ENCODE data around the gene HAAO. TPM values are rescaled to one million over a fixed set of nuclear protein-coding genes. Genes with fewer than 3 reads are reported as not detected.
"Not testable (repeated sequence)": the region's sequence is repeated elsewhere in the genome, so short reads cannot be mapped to it uniquely, and the experiment has no call there.

Gene HAAO
- total RNA-seq, 2 experiments from 2014 or later = 0.17 to 0.38 TPM

DNA sequence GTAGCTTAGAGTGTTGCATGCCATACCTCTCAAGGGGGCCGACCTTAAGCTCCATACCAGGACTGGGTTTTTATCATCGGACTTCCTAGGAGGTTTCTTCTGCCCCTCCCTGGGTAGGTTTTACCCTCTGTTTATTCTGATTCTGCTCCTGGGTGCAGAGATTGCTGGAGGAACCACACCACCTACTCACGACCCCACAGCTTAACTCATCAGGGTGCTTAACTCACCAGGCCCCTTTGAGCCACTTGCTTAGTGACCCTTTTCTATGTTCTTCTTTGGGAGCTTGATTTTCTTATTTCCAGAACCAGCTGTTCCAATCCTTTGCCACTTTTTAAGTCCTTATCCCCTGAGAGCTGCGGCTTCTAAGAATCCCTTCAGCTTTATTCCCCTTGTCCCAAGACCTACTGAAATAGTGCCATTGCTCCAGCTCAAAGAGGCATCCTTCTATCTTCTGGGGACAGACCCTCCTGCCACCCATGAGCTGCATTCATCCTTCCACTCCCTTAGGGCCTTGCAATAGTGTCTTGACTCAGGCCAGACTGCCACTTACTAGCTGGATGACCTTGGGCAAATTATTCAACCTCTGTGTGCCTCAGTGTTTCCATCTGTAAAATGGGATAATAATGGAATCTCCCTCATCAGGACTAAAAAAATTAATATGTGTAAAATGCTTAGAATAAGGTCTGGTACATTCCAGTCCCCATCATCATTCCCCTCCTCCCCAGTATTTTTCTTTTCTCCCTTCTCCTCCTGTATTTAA, 34.2 kb downstream of the HAAO start:
- POLR2A ChIA-PET = no interaction called here
- CTCF ChIA-PET = no interaction called here

DNA sequence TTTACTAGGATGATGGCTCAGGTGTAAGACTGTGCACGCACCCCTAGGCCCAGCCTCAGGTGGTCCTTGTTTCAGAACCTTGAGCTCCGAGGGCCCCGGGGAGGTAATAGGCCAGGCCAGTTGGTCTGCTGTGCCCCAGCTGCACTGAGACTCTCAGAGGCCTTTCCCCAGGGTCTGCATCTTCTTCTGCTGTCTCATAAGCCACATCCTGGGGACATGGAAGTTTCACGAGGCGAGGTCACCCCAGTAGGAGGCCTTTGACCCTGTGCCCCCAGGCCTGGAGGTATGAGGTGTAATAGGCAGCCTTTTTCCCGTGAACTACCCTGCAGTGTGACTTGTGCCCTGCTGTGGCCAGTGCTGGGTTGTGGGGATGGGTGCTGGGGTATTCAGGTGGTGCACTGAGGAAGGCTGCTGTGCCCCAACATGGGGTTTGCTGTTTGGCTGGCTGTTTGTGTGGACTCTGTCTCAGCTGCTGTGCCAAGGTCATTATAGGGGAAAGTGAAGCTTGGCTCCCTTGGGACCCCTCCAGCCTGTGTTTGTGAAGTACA, 35.3 kb downstream of the HAAO start:
- CTCF ChIA-PET = no interaction called here
- POLR2A ChIA-PET = no interaction called here

DNA sequence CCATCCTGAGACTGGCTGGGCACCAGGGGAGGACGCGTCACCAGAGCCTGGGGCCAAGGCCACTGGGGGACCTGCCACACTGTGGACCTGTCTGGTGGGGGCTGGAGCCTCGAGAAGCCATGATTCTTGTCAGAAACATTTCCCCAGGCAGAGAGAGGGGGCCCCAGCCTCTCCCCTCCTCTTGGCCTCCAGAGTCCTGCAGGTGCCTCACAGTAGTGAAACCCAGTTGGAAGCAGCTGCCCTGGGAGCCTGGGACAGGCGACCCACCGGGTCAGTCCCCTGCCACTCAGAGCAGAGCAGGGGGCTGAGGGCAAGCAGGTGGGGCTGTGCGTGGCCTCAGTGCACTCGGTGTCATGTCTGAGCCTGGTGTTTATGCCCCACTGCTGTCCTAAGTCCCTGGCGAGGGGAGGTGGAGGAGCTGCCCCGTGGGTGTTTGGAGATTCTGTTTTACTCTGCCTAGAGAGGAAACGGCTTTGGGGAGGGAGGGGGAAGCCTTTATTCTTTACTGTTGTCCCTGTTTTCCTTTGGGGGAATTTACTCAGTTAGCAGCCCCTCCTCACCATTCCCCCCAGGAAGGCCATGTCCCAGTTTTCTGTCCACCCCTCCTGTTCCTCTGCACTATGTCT, 36.1 kb downstream of the HAAO start:
- CTCF ChIA-PET = no interaction called here
- POLR2A ChIA-PET = no interaction called here

DNA sequence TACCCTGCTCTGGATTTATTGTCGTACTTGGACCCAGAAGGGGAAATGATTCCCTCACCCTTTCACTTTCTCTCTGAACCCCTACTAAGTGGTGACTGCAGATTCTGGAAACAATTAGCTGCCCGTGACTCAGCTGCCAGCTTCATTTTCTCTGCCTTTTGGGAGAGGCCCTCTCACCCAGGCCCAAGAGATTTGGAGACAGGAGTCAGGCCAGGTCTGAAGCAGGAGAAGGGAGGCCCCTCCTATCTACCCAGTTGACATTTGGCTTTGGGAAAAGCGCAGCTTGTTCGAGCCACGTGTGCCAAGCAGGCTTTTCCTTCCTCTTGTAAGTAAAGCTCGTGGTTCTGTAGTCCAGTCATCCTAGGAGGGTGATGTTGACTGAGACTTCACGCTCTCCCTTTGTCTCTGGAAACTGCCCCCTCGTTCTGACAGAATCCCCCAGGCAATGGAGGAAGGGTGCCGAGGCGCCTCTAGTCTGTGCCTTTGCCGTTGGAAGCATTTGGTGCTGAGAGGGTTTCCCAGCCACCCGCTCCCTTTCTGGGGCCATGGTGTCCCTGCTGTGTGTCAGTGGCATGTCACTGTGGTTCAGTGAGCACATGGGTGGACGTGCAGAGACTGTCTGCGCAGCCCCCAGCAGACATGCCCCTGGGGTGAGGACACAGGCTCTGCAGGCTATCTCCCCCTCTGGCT, 37.0 kb downstream of the HAAO start:
- ChIA-PET POLR2A (interaction anchor here (0.6 kb wide), 2 partner anchors 11 to 14 kb away, joined by 3 to 4 read pairs; no protein-coding TSS in a partner anchor), CTCF (no interaction called here)

DNA sequence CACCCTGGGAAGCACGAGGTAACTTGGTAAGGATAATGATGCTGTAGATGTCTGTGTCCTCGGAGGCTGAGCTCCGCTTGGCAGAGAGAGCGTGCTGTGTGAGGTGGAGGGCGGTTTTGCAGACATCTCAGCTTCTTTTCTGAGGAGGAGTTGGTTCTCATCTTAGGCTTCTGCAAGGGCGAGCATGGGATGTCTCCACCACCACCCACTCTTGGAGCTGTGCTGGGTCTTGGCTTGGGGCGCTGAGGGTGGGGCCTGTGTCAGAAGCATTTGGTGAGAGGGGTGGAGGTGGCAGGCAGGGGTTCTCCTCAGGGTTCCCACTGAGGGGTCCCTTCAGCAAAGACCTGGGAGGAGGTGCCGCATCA, 37.6 kb downstream of the HAAO start:
- ChIA-PET POLR2A (interaction anchor here (0.6 kb wide), 1 partner anchor 12 kb away, joined by 4 read pairs; no protein-coding TSS in a partner anchor), CTCF (no interaction called here)

DNA sequence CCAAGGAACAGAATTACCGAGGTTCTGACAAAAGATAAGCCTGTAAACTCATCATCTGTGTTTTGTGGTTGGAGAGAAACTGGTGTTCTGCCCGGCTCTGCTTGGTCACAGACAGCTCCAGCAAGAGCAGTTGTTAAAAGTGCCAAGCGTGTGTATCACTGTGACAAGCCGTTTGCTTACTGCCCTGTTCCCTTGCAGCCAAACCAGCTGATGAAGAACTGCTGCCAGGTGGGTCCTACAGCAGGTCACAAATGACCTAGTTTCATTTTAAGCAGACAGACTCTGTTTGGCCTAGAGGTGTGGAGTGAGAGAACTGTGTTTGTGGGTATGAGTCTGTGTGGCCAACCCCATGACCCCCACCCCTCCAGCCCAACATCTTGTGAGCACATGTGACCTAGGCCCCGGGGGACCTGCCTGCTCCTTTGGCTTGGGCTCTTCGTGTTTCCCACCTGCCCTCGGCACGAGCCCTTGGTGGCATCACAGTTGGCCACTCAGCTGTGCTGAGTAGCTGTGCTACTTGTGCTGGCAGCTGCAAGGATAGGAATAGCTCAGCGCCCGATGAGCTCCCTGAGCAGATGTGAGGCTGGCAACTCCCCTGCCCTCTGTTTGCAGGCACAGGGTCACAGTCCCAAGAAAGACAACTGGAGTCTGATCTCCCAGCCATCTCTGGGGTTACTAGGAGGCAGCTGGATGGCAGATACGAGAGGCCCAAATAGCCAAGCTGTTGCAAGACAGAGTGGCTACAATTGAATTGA, 38.2 kb downstream of the HAAO start:
- ChIA-PET POLR2A (no interaction called here), CTCF (no interaction called here)

DNA sequence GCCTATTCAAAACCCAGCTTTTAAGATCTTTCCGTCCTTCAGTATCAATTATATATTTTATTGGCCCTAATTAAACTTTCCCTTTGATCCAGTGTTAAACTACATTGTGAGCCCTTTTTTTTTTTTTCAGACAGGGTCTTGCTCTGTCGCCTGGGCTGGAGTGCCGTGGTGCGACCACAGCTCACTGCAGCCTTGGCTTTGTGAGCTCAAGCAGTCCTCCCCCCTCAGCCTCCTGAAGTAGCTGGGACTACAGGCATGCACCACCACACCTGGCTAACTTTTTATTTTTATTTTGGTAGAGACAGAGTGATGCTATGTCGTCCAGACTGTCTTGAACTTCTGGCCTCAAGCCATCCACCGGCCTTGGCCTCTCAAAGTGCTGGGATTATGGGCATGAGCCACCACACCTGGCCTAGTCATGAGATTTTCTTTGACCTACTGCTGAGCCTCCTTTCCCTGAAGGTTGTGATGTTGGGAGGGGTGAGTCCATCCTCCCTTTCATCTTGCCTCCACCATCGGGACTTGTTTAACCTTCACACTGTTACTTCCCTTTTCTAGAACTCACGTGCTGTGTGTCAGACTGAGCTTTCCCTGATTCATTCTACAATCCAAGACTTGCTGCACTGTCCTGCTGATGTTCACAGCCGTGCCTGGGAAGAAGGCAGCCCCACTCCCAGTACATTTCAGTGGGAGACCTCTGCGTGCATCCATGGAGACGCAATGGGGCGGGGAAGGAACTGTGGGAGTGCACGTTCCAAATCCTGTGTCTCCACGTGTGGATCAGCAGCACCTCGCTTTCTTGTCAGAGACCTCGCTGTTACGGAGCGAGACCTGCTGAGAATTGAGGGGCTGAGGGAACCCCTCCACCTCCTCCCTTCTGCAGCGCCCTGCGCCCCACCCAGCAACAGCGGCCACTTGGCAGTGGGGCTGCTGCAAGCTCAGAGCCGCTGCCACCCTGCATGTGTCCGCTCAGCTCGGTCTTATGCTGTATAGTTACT, 39.3 kb downstream of the HAAO start:
- ChIA-PET POLR2A (no interaction called here), CTCF (interaction anchor here (0.6 to 1.4 kb wide), 2 partner anchors 10 to 24 kb away, joined by 3 read pairs; no protein-coding TSS in a partner anchor)

DNA sequence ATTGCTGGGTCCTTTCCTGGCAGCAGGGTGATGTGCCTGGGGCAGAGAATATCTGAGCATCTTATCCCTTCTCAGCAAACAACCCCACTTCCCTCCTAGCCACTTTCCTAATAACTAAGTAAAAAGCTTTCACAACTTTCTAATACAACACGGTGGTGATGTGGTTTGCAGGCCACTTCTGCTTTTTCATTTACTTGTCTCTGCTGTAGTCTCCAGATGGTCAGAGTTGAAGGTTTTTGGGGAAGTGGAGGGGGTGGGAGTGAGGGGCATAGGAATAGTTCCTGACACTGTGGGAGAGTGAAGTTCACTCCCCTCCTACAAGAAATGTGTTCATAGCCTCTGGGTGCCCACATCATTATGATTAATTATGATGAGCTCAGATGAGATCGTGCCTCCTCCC, 40.1 kb downstream of the HAAO start:
- ChIA-PET CTCF (interaction anchor here (1.4 kb wide), 1 partner anchor 10 kb away, joined by 3 read pairs; no protein-coding TSS in a partner anchor), POLR2A (no interaction called here)

DNA sequence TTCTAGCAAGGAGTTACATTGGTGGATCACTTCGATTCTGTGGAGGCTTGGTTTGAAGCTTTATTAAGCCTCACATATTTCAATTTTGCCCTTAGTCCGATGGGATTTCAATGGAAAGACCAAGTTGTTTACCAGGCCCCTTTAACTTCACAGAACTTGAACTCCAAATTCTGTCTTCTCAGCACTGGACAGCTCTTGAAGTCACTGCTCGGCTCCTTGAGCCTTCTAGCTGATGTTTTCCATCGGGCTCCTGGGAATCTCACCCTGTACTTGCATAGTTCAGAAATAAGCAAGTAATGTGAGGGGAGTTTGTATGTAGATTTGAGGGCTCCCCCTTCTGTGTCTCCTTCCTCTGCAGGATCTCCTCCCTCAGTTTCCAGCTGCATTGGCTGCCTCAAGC, 43.5 kb downstream of the HAAO start:
- ChIA-PET CTCF (no interaction called here), POLR2A (no interaction called here)

DNA sequence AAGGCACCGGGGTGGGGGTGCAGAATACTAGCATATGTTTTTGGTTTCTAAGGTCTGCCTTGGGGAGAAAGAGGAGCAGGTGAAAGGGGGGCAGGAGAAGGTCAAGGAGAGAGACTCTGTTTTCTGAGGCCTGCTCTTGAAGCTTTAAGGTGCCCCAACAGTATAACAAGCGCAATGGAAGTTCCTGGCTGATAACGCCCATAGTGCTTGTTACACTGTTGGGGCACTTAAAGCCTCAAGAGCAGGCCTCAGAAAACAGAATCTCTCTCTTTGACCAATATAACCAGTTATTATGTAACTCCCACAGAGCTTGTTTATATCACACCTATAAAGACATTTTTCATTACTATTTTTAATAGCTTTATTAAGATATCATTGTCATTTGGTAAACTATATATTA, 45.0 kb downstream of the HAAO start:
- ChIA-PET POLR2A (no interaction called here), CTCF (no interaction called here)

DNA sequence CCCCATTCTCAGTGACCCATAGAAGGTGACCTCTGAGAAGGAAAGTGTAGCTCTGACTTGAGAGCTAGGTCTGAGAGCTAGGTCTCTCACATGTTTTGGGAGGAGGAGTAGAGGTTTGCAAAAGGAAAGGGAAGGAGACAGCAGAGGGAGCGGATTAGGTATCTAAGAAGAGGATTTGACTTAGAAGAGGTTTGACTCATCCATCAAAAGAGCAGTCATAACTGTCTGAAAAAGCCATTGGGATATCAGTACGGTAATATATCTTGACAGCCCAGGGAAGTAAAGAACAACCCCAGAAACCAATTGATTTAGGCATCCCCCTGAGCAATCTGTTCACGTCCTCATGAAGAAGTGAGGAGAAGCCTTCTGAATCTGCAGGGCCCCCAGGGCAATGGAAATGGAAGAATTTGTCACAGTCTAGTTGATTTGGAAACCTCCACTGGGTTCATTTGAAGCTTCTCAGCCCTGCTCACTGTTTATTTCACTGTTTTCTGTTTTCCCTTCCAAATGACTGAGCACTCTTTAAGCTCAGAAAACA, 47.8 kb downstream of the HAAO start:
- ChIA-PET CTCF (interaction anchor here (0.9 kb wide), 1 partner anchor 84 kb away, joined by 3 read pairs; no protein-coding TSS in a partner anchor), POLR2A (no interaction called here)

DNA sequence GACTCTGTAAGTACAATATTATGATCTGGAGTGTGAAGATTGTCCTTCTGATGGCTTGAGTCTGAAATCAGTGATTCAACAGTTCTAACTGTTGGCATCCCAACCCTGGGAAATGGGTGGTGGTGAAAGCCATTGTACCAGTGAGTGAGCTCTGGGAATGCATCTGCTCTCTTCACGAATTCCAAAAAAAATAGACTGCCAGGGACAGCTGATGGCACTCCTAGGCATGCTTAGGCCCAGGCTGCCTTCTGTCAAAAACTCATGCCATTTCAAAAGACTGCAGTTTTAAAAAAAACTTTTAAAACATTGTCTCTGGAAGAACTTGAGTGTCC, 48.8 kb downstream of the HAAO start:
- ChIA-PET POLR2A (no interaction called here), CTCF (no interaction called here)

DNA sequence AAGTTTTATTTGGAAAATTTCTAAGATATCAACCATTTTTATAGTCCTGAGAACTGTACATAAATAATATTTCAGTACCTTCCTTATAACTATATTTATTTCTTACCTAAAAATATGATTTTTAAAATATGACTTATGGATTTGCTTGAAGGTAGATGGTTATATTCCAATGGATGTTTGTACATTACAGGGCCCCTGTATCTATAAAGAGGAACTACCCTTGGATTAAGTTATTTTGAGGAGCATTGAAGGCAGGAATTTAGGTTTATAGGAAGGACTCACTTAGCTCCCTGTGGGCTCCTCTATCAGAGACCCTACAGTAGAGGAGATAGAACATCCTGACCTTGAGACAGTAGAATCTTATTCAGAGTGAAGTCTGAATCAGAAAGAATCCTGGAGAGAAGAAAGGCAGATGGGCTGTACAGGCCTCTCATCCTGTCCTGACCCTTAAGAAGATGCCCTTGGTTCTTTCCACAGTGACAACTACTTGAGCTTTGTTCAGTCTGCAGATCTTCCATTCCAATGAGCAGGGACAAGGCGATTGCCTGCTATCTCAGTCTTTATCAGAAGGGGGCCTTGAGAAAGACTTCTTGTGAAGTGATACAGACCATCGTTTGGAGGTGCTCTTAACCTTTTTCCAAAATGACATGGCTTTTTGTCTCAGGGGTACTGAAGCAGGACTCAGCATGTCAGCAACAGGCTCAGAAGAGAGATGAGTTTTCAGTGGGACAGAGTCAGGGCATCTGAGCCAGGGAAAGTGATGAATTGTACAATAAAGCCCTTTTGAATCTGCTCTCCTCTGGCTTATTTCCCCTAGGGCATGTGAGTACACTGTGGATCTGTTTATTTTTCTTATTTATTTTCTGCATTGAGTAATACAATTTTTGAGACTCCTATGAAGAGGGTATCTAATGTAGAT, 49.4 kb downstream of the HAAO start:
- POLR2A ChIA-PET = no interaction called here
- CTCF ChIA-PET = interaction anchor here (1.3 to 1.6 kb wide), 2 partner anchors 9 to 17 kb away, joined by 3 to 4 read pairs; no protein-coding TSS in a partner anchor

DNA sequence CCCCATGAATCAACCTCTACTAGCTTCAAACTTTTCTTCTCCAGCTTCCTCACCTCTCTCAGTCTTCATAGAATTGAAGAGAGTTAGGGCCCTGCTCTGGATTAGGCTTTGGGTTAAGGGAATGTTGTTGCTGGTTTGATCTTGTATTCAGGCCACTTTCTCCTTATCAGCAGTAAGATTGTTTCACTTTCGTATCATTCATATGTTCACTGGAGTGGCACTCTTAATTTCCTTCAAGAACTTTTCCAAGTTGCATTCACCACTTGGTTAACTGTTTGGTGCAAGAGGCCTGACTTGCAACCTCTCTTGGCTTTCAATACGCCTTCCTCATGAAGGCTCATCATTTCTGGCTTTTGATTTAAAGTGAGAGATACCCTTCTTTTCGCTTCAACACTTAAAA, 51.2 kb downstream of the HAAO start:
- ChIA-PET CTCF (no interaction called here), POLR2A (no interaction called here)

DNA sequence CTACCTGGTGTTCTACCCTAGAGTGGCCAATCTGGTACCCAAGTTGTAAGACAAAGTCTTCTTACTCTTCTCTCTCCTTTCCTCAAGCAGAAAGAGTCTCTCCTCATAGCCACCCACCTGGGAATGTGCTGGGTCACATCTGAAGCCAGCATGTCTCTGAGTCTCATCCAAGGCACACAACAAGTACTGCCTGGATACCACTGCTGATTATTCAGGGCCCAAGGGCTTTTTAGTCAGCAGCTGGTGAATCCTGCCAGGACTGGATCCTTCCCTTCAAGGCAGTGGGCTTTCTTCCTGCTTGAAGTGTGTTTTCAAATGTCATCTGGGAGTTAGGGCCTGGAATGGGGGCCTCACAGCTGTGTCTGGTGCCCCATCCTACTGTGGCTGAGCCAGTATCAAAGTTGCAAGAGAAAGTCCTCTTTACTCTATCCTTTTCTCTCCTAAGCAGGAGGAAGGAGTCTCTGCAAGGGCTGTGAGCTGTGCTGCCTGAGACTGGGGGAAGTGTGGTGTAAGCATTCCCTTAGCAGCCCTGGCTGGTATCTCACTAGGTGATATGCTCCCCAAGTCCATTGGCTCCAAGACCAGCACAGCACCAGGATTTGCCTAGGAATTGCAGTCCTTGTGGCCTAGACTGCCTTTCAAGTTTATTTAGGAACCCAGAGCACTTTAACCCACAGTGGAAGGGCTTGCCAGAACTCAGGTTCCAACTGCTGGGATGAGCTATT, 55.6 kb downstream of the HAAO start:
- POLR2A ChIA-PET = no interaction called here
- CTCF ChIA-PET = no interaction called here

DNA sequence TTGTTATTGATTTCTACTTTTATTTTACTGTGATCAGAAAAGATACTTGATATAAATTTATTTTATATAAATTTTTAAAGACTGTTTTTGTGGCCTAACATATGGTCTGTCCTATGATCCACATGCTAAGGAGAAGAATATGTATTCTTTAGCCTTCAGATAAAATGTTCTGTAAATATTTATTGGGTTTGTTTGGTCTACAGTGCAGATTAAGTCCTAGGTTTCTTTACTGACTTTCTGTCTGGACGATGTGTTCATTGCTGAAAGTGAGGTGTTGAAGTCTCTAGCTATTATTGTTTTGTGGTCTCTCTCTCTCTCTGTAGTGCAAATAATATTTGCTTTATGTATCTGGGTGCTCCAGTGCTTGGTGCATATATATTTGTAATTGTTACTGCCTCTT, 58.5 kb downstream of the HAAO start:
- ChIA-PET CTCF (no interaction called here), POLR2A (no interaction called here)

DNA sequence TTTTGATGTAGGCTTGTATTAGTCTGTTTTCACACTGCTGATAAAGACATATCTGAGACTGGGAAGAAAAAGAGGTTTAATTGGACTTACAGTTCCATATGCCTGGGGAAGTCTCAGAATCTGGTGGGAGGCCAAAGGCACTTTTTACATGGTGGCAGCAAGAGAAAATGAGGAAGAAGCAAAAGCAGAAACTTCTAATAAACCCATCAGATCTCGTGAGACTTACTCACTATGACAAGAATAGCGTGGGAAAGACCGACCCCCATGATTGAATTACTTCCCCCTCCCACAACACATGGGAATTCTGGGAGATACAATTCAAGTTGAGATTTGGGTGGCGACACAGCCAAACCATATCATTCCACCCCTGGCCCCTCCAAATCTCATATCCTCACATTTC, 61.1 kb downstream of the HAAO start:
- POLR2A ChIA-PET = not testable (repeated sequence)

More for the DNA sequence above, 61.1 kb downstream of the HAAO start:
- CTCF ChIA-PET = not testable (repeated sequence)
